ENCODE results near the gene HIPK3. TPM values are rescaled to one million over a fixed set of nuclear protein-coding genes. Genes with fewer than 3 reads are reported as not detected.

The HIPK3 gene
- total and polyA plus RNA-seq, 11 donors, result 26.3 to 298 (median 250) TPM

GRCh38 chr11:33273656-33274055 lies 16.5 kb downstream of the HIPK3 start:
- peaks cover 0 to 3% (median 0%) of the 10 kb centered on the region in 9 donors for H3K36me3 ChIP-seq
- intact Hi-C loops (cut with DNase I), result no loop called here

GRCh38 chr11:33280411-33280810 lies 23.2 kb downstream of the HIPK3 start:
- TF ChIP-seq POLR2A (IDR thresholded peaks at IDR 0.05) (no peak), CTCF (IDR thresholded peaks at IDR 0.05) (no peak)
- intact Hi-C loops (cut with DNase I), result no loop called here
- Histone ChIP-seq H3K9me3 (peaks cover 0 to 10% (median 0%) of the 10 kb centered on the region in 12 donors), H3K4me3 (no peak overlapping the region), H3K27ac (no peak overlapping the region), H3K36me3 (peaks cover 0 to 3% (median 0%) of the 10 kb centered on the region in 9 donors), H3K4me1 (peaks cover 2 to 67% (median 41%) of the 10 kb centered on the region in 12 donors), H3K27me3 (no peaks in the 10 kb centered on the region)
- no peak for ATAC-seq
- DNase-seq, result no peak

More at GRCh38 chr11:33273656-33274055, 16.5 kb downstream of the HIPK3 start:
- no peak for ATAC-seq
- peak overlapping the region in 3 of 12 donors; percentile 2 to 39 (median 23) for H3K27ac ChIP-seq
- H3K4me3 ChIP-seq, result no peak overlapping the region
- H3K4me1 ChIP-seq, result peaks cover 2 to 90% (median 73%) of the 10 kb centered on the region in 12 donors
- TF ChIP-seq POLR2A (IDR thresholded peaks at IDR 0.05) (no peak), CTCF (IDR thresholded peaks at IDR 0.05) (no peak)
- no peaks in the 10 kb centered on the region for H3K9me3 ChIP-seq
- no peak for DNase-seq
- no peaks in the 10 kb centered on the region for H3K27me3 ChIP-seq

- ATAC-seq (no peak), DNase-seq (no peak)
- peaks cover 0 to 7% (median 3%) of the 10 kb centered on the region in 9 donors for H3K36me3 ChIP-seq
- intact Hi-C loops (cut with DNase I), result no loop called here
- H3K4me3 ChIP-seq, result no peak overlapping the region
- TF ChIP-seq POLR2A (IDR thresholded peaks at IDR 0.05) (no peak), CTCF (IDR thresholded peaks at IDR 0.05) (no peak)
- peaks cover 0 to 60% (median 30%) of the 10 kb centered on the region in 12 donors for H3K4me1 ChIP-seq
- H3K27ac ChIP-seq, result no peak overlapping the region
- no peaks in the 10 kb centered on the region for H3K27me3 ChIP-seq
- peaks cover 0 to 10% (median 0%) of the 10 kb centered on the region in 12 donors for H3K9me3 ChIP-seq
These were observed 24.6 kb downstream of the HIPK3 start for GRCh38 chr11:33281758-33282157.

GRCh38 chr11:33284818-33285217 lies 27.6 kb downstream of the HIPK3 start:
- ATAC-seq (no peak), DNase-seq (no peak)
- Histone ChIP-seq H3K36me3 (peaks cover 0 to 27% (median 19%) of the 10 kb centered on the region in 9 donors), H3K4me1 (peaks cover 0 to 61% (median 29%) of the 10 kb centered on the region in 12 donors), H3K27me3 (no peaks in the 10 kb centered on the region), H3K9me3 (peaks cover 0 to 4% (median 0%) of the 10 kb centered on the region in 12 donors), H3K27ac (peak overlapping the region in 1 of 12 donors; percentile 5), H3K4me3 (no peak overlapping the region)
- intact Hi-C loops (cut with DNase I), result no loop called here
- no peak for TF ChIP-seq CTCF (IDR thresholded peaks at IDR 0.05)
- no peak for TF ChIP-seq POLR2A (IDR thresholded peaks at IDR 0.05)
- 55 to 69% (median 64%) methylated on average over 2 of the region's 2 CpGs for WGBS, 4 donors

All from heart left ventricle (tissue), 16 donors.